Measurements from ENCODE around the gene HEATR3. TPM values are rescaled to one million over a fixed set of nuclear protein-coding genes. Genes with fewer than 3 reads are reported as not detected.

HEATR3 gene
- total RNA-seq, 1 donor: 18.8 TPM

- no peak overlapping the region for H3K4me3 ChIP-seq (ENCODE audit: low read depth, low read length)
- TF ChIP-seq CTCF (IDR thresholded peaks at IDR 0.05; ENCODE audit: insufficient read depth, low read length): no peak
- DNase-seq (ENCODE audit: low read depth): peak; percentile 29
Measured at GRCh38 chr16:50050802-50051201, 15.0 kb upstream of the HEATR3 start.

GRCh38 chr16:50056226-50056625 is 9.5 kb upstream of the HEATR3 start:
- no peak overlapping the region for H3K4me3 ChIP-seq (ENCODE audit: low read depth, low read length)
- DNase-seq (ENCODE audit: low read depth): no peak
- no peak for TF ChIP-seq CTCF (IDR thresholded peaks at IDR 0.05; ENCODE audit: insufficient read depth, low read length)

GRCh38 chr16:50058091-50058771 is 7.5 kb upstream of the HEATR3 start:
- DNase-seq (ENCODE audit: low read depth): no peak
- H3K4me3 ChIP-seq (ENCODE audit: low read depth, low read length): no peak overlapping the region
- TF ChIP-seq CTCF (IDR thresholded peaks at IDR 0.05; ENCODE audit: insufficient read depth, low read length): no peak

- no peak for TF ChIP-seq CTCF (IDR thresholded peaks at IDR 0.05; ENCODE audit: insufficient read depth, low read length)
- no peak overlapping the region for H3K4me3 ChIP-seq (ENCODE audit: low read depth, low read length)
- no peak for DNase-seq (ENCODE audit: low read depth)
Measured at GRCh38 chr16:50059111-50059510, 6.7 kb upstream of the HEATR3 start.

- no peak for DNase-seq (ENCODE audit: low read depth)
- H3K4me3 ChIP-seq (ENCODE audit: low read depth, low read length): no peak overlapping the region
- no peak for TF ChIP-seq CTCF (IDR thresholded peaks at IDR 0.05; ENCODE audit: insufficient read depth, low read length)
Measured at GRCh38 chr16:50059669-50060068, 6.1 kb upstream of the HEATR3 start.

- H3K4me3 ChIP-seq (ENCODE audit: low read depth, low read length): no peak overlapping the region
- no peak for TF ChIP-seq CTCF (IDR thresholded peaks at IDR 0.05; ENCODE audit: insufficient read depth, low read length)
- DNase-seq (ENCODE audit: low read depth): no peak
Measured at GRCh38 chr16:50061326-50061725, 4.4 kb upstream of the HEATR3 start.

GRCh38 chr16:50065241-50065623 is 538 bp upstream of the HEATR3 start:
- peak overlapping the region; percentile 59 for H3K4me3 ChIP-seq (ENCODE audit: low read depth, low read length)
- no peak for DNase-seq (ENCODE audit: low read depth)
- no peak for TF ChIP-seq CTCF (IDR thresholded peaks at IDR 0.05; ENCODE audit: insufficient read depth, low read length)

All from fibroblast of the aortic adventitia (primary cell).